COLO829 (cell line): ENCODE results near the gene CAV2.
"Not testable (repeated sequence)": the region's sequence is repeated elsewhere in the genome, so short reads cannot be mapped to it uniquely, and the experiment has no call there.

Experiments used
- DNase-seq: peaks from one replicate; pipeline ENCODE4 v3.0.0; 2012; ENCODE audit warnings: low spot score

Gene CAV2

DNA sequence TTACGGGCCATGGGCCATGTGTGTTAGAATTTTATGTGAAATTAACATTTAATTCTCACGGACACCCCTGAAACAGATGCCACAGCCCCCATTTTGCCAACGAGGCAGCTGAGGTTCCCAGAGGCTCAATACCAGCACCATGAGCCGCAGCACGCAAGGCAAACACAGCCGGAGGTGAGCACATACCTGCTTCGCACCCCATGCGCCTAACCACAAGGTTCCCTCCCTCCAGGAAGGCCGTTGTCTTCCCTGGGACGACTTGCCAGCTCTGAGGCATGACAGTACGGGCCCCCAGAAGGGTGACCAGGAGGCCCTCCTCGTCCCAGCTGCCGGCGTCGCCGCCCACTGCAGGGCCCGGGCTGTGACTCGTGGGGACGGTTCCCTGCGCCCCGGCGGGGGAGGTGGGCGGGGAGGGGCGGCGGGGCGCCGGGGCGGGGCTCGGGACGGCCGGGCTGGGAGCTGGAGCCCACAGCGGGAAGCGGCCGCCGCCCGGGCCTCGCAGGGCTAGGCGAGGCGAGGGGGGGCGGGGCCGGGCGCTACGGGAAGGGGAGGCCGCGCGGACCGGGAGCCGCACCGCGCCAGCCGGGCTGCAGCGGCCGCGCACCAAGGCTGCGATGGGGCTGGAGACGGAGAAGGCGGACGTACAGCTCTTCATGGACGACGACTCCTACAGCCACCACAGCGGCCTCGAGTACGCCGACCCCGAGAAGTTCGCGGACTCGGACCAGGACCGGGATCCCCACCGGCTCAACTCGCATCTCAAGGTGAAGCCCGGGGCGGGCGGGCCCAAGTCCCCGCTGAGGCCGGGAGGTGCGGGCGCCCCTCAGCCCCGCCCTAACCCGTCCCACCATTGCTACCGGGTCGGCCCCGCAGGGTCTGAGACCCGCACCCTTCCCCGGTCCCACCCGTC is at the start of gene CAV2:
CAV2 (plus strand) TSS at position 571 of the 910 bp plus-strand sequence; CDS start at position 615, 44 bp downstream.
- DNase-seq, result no peak

- no peak for DNase-seq
Observed at GRCh38 chr7:116449950-116450349, 49.6 kb upstream of the CAV2 start.

DNA sequence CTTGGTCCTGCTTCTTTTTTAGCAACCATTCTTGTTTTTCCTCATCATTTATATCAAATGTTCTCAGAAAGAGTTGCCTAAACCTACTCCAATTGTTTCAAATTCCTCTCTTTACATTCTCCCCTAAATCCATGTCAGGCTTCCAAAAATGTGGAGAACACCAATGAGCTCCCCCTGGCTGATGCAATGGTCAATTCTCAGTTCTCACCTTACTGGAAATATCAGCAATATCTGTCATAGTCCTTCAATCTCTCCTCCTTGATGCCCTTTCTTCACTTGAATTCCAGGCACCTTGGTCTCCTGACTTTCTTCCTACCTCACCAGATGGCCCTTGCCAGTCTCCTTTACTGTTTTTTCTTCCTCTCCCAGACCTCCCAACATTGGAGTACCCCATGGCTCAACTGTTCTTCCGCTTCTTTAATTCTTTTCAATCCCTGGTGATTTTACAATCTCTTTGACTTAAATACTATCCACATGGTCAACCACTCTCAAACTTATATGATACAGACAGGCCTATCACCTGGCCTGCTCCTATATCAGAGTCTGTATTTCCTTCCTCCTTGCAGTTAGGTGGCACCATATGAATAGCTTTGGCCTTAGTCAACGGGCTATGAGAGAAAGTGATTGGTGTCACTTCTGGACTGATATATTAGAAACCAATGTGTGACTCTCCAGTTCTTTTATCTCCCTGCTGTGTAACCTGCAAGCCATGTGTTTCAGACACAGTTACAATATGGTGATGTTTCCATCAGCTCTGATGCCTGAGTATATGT is 47.4 kb upstream of the CAV2 start:
- DNase-seq, result no peak

DNA sequence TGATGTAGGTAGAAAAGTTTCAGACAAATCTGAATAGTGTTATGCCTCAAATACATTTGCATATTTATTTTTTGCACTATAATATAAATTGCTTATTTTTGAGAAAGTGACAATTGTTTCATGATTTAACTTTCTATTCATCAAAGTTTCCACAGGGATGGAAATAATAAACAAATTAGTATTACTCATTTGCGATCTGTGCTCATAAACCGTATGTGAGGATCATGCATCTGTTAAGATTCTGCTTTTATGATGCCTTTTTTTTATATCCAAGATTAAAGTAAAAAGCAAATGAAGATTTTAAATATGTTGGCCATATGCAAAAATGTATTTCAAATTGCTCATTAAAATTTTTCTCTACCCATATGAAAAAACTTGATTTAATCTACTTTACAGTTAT is 45.2 kb upstream of the CAV2 start:
- DNase-seq, result no peak

GRCh38 chr7:116455009-116455408 is 44.5 kb upstream of the CAV2 start:
- no peak for DNase-seq

DNA sequence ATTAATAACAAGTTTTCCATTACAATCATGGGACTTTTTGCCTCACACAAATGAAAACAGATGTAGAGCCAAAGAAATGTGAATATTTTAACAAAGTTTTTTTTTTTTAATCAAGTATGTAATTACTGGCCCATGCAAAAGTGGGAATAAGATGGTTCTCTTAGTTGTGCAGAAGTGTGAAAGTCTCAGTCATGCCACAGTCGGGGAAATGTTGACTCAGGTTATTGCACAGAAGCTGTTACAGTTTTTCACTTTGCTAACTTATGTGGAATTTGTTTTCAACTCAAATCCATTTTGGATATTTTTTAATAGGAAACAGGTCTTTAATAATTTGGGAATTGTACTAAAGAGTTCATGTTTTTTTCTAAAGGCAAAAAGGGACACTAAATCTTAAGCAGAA is 44.0 kb upstream of the CAV2 start:
- no peak for DNase-seq

- DNase-seq, result no peak
Observed at GRCh38 chr7:116461500-116461899, 38.0 kb upstream of the CAV2 start.

GRCh38 chr7:116463956-116464355 is 35.6 kb upstream of the CAV2 start:
- DNase-seq, result no peak

- DNase-seq, result no peak
Observed at GRCh38 chr7:116464375-116464774, 35.2 kb upstream of the CAV2 start.

DNA sequence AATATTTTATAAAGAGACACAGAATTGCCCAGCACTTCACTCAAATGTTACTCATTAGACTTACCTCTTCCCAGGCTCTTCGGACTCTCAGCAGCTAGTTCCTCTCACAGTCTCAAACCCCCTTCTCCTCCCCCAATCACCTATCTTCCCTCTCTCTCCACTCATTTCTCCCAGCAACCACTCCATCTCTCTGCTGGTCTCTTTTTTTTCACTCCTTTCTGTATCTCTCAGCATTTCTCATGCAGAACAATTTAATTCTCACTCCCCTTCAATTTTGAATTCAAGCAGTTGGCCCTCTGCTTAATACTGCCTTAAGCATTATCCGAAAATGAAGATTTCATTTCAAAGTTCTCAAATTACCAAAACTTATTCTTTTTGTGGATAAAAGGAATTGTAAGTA is 34.4 kb upstream of the CAV2 start:
- DNase-seq, result no peak

GRCh38 chr7:116468534-116468933 is 31.0 kb upstream of the CAV2 start:
- no peak for DNase-seq

DNA sequence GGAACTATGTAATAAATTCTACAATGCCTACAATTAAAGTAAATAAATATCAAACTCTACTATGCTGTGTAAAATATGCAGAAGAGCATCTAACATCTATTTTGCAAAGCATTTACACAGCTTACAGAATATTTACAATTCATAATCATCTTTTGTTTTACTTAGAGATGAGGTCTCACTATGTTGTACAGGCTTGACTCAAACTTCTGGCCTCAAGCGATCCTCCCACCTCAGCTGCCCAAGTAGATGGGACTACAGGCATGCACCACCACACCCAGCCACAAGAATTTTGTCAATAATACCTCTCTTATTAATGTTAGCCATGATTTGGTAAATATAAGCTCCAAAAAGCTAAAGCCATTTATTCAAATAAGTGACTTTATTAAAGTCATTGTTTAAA is 21.9 kb upstream of the CAV2 start:
- DNase-seq, result no peak

GRCh38 chr7:116478834-116479233 is 20.7 kb upstream of the CAV2 start:
- DNase-seq, result no peak

GRCh38 chr7:116483271-116483942 is 16.1 kb upstream of the CAV2 start:
- no peak for DNase-seq

DNA sequence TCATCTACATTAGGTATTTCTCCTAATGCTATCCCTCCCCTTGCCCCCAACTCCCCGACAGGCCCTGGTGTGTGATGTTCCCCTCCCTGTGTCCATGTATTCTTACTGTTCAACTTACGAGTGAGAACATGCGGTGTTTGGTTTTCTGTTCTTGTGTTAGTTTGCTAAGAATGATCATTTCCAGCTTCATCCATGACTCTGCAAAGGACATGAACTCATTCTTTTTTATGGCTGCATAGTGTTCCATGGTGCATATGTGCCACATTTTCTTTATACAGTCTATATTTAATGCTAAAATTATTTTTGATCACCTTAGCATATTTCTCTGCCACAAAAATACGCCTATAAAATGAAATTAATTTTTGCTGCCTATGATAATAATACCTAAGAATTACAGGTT is 15.1 kb upstream of the CAV2 start:
- not testable (repeated sequence) for DNase-seq

DNA sequence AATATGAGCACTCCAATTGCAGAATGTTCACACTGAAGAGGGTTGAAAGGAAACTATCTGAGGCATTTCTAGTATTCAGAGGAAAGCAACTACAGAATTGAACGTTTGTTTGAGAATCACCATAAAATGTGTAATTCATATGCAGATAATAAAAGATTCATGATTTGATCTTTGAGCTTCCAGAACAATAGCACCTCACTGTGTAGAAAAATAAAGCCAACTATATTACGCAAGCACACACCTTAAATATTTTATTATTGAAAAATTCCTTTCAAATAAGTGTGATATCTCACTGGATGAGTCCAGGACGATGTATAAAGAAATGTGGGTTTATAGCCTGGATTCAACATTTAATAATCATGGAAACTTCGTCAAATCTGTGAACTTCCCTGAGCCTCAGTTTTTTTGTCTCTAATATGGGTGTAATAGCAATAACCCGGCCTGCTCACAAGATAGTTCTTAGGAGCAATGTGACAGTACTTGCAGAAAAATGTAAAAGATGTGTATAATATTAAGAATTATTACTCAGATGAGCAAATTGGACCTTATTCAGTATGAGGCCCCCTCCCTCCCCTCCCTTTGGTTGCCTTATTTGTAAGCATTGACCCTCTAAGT is 11.5 kb upstream of the CAV2 start:
- DNase-seq, result no peak

DNA sequence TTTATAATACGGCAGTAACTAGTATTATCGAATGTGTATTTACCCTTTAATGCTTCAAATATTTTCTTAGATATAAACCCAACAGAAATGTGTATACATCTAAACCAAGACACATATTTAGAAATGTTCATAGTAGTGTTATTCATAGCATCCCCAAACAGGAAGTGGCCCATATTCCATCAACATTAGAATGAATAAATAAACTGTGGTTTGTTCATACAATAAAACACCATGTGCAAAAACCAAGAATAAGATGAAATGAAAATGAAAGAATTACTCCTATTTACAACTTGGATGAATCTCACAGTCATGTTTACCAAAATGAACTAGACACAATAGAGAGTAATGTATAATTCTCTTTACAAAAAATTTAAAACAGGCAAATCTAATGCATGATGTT is 9.2 kb upstream of the CAV2 start:
- DNase-seq, result no peak

DNA sequence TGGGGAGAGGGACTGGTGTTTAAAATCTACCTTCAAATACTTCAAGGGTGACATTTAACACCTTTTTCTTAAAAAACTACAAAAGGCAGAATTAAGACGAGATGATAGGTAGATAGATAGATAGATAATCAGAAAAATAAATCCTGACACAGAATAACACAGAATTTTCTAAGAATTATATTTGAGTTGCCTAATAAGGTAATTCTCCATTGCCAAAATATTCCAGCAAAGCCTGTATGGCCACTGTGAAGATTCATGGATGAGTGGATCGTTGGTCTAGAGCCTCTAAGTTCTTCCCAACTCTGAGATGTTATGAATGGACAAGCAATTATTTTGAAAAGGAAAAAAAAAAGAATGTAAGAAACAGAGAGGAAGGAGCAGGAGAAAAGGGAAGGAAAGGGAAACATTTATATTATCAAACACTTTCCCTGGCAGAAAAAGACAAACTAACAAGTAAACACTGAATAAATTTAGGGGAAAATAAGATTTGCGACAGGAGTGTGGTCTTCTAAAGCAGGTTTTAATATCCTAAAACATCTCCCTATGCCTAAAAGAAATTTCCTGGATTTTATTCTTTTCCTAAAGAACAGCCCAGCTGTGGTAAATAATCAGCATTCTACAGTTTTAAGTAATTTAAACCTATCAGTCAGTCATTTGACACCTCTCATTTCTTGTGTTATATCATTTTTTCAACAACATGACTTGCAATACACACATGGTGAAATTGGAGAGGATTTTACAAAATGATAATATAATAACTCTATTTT is 7.5 kb upstream of the CAV2 start:
- no peak for DNase-seq

- no peak for DNase-seq
Observed at GRCh38 chr7:116492654-116493109, 6.9 kb upstream of the CAV2 start.

- no peak for DNase-seq
Observed at GRCh38 chr7:116493449-116493848, 6.1 kb upstream of the CAV2 start.

DNA sequence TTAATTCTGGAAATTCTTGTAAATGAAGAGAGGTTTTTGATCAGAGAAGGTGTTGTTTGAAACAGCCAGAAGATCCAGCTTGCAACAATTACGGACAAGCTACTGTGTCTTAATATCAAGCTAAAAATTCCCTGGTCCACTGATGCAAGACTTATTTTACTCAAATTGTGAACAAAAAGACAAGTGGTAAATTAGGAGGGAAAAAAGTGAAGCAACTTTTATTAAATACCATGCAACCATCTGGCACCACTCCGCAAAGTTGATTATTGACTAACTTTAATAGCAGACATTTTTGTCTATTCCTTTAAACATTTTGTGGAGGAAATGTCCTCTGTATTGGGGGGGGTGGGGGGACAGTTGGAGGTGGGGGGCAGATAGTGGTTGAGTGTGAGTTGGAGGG is 5.1 kb upstream of the CAV2 start:
- DNase-seq, result no peak
